GM12892 (cell line): ENCODE results near the gene CCDC60.

Source experiments
- POLR2A ChIP-seq: IDR thresholded peaks from 2 replicates; pipeline ENCODE4 v1.6.1; 2011; ENCODE audit warnings: low read depth, low read length, control low read depth
- POLR2AphosphoS5 ChIP-seq: IDR thresholded peaks from 2 replicates; pipeline ENCODE4 v1.6.1; 2011; ENCODE audit warnings: low read depth, low read length, control low read depth

- TF ChIP-seq POLR2AphosphoS5 (no peak), POLR2A (no peak)
Measured at GRCh38 chr12:119399301-119399700, 64.8 kb downstream of the CCDC60 start.
